ENCODE data around the gene COA6.
A peak's percentile ranks its signal among the peaks of the same experiment; 100 is the strongest.

GRCh38 chr1:234373064-234373958 lies at the start of gene COA6:
- TF ChIP-seq, protein P1, sequence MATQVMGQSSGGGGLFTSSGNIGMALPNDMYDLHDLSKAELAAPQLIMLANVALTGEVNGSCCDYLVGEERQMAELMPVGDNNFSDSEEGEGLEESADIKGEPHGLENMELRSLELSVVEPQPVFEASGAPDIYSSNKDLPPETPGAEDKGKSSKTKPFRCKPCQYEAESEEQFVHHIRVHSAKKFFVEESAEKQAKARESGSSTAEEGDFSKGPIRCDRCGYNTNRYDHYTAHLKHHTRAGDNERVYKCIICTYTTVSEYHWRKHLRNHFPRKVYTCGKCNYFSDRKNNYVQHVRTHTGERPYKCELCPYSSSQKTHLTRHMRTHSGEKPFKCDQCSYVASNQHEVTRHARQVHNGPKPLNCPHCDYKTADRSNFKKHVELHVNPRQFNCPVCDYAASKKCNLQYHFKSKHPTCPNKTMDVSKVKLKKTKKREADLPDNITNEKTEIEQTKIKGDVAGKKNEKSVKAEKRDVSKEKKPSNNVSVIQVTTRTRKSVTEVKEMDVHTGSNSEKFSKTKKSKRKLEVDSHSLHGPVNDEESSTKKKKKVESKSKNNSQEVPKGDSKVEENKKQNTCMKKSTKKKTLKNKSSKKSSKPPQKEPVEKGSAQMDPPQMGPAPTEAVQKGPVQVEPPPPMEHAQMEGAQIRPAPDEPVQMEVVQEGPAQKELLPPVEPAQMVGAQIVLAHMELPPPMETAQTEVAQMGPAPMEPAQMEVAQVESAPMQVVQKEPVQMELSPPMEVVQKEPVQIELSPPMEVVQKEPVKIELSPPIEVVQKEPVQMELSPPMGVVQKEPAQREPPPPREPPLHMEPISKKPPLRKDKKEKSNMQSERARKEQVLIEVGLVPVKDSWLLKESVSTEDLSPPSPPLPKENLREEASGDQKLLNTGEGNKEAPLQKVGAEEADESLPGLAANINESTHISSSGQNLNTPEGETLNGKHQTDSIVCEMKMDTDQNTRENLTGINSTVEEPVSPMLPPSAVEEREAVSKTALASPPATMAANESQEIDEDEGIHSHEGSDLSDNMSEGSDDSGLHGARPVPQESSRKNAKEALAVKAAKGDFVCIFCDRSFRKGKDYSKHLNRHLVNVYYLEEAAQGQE (IDR thresholded peaks at IDR 0.05; ENCODE audit: insufficient read depth in 1 of 2, low read depth in 2 of 2, low read length in 2 of 2): peak; percentile 3 to 51; a peak in 2 of 4 replicates
- TF ChIP-seq SIN3A (IDR thresholded peaks at IDR 0.05; ENCODE audit: borderline replicate concordance, insufficient read depth, low read length) (peak; percentile 74; the same call in 1 of the 2 replicates), TAF1 (IDR thresholded peaks at IDR 0.05; ENCODE audit: borderline replicate concordance, insufficient read depth, low read length) (peak; percentile 85)
